HG03025 (cell line): ENCODE measurements around the gene GALNT18.

ENCODE experiments used
- ATAC-seq: cut with Tn5 transposase; IDR thresholded peaks from one replicate; pipeline ENCODE4 v1.9.1; 2021; ENCODE audit warnings: mild to moderate bottlenecking, moderate library complexity; ENCODE audit not compliant: unreplicated experiment, low FRiP score

GALNT18 gene

DNA sequence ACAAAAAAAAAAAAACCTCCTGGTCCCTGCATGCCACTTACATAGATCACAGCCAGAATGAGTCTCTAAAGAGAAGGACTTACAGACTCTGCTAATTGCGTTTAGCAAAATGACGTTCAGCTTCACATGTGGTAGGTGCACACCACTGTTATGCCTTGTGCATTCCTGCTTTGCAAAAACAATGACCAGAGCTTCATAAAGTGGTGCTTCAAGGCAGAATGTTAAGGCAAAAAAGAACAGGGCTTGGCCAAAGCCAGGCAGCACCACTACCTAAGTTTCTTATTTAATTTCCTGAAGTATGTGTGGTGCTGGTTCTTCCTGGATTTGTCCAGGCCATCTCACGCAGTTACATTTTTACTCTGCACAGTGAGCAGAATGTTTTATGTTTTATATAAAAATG, 85.2 kb downstream of the GALNT18 start:
- ATAC-seq, result no peak

- no peak for ATAC-seq
Measured at GRCh38 chr11:11535611-11536010, 86.2 kb downstream of the GALNT18 start.

- no peak for ATAC-seq
Measured at GRCh38 chr11:11534981-11535380, 86.8 kb downstream of the GALNT18 start.

DNA sequence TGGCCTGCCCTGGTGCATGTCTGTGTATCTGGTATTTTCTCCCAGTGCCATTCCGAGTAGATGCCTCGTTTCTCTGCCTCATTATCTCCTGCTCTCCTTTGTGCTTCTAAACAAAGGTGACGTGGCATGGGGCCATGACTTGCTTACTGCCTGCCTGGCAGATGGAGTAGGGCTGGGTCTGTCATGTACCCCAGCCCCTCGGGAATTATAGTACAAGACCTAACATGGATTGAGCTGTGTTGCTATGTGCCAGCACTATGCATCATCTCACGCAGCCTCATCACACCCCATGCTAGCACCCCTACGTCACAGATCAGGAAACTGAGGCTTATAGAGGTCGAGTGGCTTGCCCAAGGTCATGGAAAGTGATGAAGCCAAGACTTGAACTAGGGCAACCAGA, 88.1 kb downstream of the GALNT18 start:
- no peak for ATAC-seq

- ATAC-seq, result no peak
Measured at GRCh38 chr11:11533057-11533456, 88.7 kb downstream of the GALNT18 start.

DNA sequence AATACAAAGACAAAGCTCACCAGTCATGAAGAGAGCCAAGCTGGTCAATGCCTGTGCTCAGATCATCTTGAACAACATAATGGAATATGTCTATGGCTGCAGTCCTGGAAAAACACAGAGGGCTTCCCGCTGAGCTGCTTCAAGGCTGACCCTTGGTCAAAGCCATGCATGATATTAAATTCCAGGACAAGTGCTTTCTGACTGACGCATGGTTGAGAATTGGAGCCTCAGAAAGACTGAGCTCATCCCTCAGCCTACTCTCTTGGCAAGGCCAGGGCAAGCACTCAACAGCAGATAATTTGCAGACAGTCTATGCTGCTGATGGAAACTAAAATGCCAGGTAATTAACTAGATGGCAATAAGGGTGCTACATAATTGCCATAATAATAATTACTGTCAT, 89.2 kb downstream of the GALNT18 start:
- no peak for ATAC-seq

DNA sequence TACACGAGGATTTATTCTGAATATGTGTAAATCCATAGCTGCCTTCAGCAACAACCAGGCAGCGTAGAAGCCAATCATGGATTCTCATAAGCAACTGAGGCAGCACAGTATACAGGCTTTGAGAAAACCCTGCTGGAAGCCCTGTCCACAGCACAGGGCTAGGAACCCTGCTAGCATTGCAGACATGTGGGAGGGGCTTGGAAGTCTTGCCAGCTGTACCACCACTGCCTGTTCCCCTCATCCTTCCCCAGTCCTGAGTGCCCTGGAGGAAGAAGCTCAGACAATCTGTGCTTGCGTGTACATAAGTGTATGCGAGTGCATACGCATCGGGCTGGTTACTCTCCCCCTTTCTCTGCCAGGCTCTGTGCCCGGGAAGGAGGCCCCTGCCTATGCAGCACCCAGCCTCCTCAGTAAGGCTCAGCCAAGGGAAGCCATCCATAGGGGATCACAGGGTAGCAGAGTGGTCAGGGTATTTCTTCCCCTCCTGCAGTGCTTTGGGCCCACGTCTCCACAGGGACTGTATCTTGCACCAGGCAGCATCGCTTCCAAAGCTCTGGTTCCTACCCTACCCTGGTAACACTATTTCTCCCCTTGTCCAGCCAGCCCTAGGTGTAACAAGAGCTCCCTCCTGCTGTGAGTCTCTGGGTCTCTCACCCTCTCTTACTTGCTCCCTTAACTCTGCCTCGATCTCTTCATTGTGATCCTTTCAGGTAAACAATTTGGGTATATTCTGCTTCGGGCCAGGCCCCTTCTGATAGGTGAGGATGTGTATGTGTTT, 90.5 kb downstream of the GALNT18 start:
- no peak for ATAC-seq

GRCh38 chr11:11528986-11529385, 92.8 kb downstream of the GALNT18 start:
- no peak for ATAC-seq

- no peak for ATAC-seq
Measured at GRCh38 chr11:11525283-11525682, 96.5 kb downstream of the GALNT18 start.

GRCh38 chr11:11524436-11525061, 97.3 kb downstream of the GALNT18 start:
- no peak for ATAC-seq

GRCh38 chr11:11522591-11522990, 99.2 kb downstream of the GALNT18 start:
- no peak for ATAC-seq

- ATAC-seq, result no peak
Measured at GRCh38 chr11:11521306-11522002, 100.4 kb downstream of the GALNT18 start.

DNA sequence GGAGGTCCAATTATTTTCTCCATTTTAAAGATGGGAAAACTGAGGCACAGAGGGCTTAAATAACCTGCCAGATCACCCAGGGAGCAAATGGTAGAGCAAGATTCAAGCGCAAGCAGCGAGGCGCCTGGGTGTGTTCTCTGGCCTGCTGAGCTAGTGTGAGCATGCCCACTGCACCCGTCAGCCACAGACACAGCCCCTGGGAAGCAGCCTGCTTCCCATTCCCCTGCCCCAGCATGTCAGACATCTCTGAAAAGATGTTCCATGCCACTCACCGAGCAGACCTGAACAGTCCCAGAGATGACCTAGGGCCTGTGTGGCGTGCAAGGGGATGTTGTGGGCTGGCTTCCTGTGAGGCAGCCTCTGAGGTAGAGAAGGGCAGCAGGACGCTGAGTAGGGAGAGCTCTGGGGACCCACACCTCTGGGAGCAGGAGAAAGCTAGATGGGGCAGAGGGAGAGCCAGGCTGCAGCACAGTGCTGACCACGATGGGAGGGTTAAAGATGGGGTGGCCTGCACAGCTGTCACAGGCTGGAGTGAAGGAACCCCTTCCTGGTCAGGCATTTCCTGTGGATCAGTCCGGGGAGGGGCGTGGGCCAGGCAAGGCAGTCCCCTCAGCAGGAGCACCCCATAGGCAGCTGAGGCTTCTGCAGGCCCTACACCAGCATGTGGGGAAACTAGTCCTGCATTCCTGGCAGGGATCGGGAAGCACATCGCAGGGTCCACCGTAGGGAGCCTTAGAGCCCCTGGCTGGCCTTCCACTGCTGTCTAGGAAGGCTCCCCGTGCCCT, 101.4 kb downstream of the GALNT18 start:
- no peak for ATAC-seq

GRCh38 chr11:11519184-11519583, 102.6 kb downstream of the GALNT18 start:
- no peak for ATAC-seq

DNA sequence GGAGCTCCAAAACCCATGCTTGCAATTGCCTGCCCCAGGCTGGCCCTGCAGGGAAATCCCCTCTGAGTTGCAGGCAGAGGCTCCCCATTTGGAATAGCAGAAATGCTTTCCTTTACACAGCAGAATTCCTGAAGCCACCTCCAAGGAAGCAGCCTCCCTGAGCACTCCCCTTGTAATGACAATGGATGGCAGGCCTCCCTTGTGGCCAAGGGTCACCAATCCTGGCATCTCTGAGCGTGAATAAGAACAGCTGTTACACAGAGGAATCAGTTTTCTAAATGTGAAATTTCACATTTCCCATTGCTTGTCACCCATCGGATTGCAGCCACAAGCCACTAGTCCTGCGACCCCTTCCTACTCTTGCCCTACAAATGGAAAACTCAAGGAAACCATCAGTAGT, 107.6 kb downstream of the GALNT18 start:
- no peak for ATAC-seq

DNA sequence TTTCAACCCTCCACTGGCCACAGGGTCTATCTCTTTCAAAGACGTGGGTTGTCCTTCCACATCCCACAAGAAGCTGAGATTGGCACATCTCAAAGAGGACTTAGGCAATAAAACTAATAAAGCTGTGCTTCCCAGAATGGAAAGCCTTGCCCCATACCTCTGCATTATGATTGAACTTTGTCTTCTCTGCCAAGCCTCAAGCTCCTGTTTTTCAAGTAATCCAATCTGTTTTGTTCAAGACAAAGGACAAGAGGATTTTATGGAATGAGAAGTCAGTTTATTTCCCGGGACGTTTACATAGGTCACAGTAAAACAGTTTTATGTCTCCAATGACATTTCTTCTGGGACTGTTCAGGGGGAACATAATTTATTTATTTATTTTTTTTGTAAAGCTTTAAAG, 108.4 kb downstream of the GALNT18 start:
- ATAC-seq, result no peak

- ATAC-seq, result no peak
Measured at GRCh38 chr11:11512929-11513328, 108.9 kb downstream of the GALNT18 start.

DNA sequence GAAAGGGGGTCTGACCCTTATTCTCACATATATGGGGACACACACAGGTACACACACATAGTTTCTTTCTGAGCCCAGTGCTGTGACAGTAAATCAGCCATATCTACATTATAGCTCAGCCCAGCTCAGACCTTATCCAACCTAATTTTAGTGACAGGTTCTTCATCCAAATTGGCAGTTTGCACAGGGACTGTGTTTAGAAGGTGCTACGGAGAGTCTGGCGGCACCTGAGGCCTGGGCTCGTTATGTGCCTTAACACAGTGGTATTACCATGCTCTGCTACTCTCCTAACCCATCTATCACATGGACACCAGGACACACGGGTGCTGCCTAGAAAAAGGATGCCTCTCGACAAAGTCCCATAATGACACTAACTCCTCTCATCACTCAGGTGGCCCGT, 109.3 kb downstream of the GALNT18 start:
- no peak for ATAC-seq

- no peak for ATAC-seq
Measured at GRCh38 chr11:11512090-11512489, 109.7 kb downstream of the GALNT18 start.

DNA sequence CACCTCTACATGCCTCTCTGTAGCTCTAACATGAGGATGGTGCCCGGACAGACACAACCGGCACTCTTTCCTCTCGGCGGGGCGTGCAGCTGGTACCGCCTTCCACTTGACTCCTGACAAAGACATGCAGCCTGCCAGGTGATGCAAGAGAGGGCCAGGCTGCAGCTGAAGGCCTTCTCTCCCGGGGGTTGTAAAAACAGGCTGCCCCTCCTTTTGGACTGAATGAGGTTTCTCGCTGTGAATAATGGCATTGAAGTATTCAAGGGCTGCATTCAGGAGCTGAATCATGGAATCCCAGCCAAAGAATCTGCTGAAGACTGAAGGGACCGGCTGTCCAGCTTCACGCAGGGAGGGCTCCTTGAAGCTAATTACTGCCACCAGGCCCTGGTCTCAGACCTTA, 110.9 kb downstream of the GALNT18 start:
- ATAC-seq, result no peak

DNA sequence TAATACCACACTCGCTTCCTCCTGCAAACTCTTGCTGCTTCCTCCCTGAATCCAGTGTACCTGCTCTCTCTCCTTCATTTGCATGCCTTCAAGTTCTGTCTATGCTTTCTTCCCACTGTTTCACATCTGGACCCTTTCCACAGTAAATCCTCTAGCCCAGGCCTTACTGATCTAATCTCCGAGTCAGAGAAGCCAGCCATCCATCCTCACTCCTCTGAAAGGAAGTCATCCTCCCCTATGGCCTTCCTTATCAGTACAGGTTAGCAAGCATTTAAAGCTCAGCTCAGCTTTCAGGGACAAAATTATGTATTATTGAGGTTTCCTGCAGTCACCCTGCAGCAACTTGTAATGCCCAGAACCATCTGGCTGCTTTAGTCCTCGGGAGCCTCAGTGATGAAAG, 116.1 kb downstream of the GALNT18 start:
- no peak for ATAC-seq
